ENCODE data around the gene LRRC8E. TPM values are rescaled to one million over a fixed set of nuclear protein-coding genes. Genes with fewer than 3 reads are reported as not detected.

Gene LRRC8E
- total and polyA plus RNA-seq, 3 donors from 2014 or later: 0.79 to 1.4 (median 0.92) TPM

DNA sequence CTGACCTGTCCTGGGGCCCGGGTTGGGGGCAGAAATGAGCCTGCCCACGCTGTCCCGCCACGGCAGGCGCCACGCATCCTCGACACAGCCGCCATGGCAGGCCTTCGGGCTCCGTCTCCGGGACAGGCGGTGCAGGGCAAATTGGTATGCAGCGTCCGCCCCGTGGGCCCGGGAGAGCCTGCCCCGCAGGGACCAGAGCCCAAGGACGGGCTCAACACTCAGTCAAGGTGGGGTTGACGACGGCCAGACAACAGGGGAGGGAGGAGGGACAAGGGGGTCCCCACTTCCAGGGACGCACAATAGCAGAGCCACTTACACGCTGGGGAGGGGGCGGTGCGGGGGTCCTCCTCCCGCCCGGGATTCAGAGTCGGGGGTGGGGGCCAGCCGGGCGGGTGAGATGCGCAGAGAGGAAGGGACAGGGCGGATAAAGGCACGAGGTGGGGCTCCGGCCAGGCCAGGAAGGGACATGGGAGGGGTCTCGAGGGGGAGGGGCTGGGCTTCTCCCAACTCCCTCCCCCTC, 36.4 kb downstream of the LRRC8E start:
- Histone ChIP-seq H3K4me1 (peaks cover 61% of the 10 kb centered on the region), H3K27ac (peak overlapping the region in 1 of 2 donors; percentile 11), H3K9me3 (no peaks in the 10 kb centered on the region), H3K36me3 (ENCODE audit: low read depth, missing control alignments) (no peaks in the 10 kb centered on the region), H3K4me3 (peak overlapping the region; percentile 44 to 52), H3K27me3 (no peaks in the 10 kb centered on the region)
- DNase-seq: no peak
- WGBS, 2 donors: 36 to 58% methylated on average over 12 to 29 of the region's 34 CpGs
- TF ChIP-seq CTCF (IDR thresholded peaks at IDR 0.05): no peak
- TF ChIP-seq POLR2A (IDR thresholded peaks at IDR 0.05): no peak
- intact Hi-C loops (cut with DNase I; ENCODE audit: low total_unique reads): no loop called here

DNA sequence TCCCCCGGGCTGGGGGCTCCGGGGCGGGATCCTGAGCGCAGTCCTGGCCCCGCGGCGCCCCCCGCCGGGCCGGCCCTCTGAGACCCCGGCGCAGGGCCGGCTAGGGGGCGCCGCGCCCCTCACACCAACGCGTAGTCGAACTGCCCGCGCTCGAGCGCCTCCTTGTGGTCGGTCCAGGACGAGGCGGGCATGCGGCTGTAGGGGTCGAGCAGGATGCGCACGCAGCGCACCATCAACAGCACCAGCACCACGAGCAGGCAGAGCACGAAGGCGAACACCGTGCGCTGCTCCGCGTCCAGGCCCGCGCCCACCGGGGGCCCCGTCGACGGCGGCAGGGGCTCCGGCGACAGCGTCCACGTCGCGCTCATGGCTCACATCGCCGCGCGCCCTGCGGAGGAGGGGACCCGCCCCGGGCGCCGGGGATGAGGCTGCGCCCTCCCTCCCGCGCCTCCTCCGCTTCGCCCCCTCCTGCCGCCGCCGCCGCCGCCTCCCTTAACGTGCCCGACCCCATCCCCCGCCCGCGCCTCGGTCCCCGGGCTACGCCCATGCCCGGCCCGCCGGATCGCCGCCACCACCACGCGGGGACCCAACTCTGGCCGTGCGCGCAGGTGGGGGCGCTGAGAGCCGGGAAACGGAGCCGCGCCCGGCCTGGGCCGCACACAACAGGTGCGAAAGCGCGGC, 37.0 kb downstream of the LRRC8E start:
- Histone ChIP-seq H3K9me3 (no peaks in the 10 kb centered on the region), H3K27ac (no peak overlapping the region), H3K4me1 (peaks cover 60% of the 10 kb centered on the region), H3K36me3 (ENCODE audit: low read depth, missing control alignments) (no peaks in the 10 kb centered on the region), H3K27me3 (no peaks in the 10 kb centered on the region), H3K4me3 (peak overlapping the region; percentile 44 to 52)
- intact Hi-C loops (cut with DNase I; ENCODE audit: low total_unique reads): no loop called here
- TF ChIP-seq CTCF (IDR thresholded peaks at IDR 0.05) (peak; percentile 75 to 82 (median 79)), POLR2A (IDR thresholded peaks at IDR 0.05) (no peak)
- WGBS, 2 donors: 2% methylated on average over 59 of the region's 98 CpGs; no CpG with 5 or more reads in 1 of the 2 donors
- DNase-seq: peak; percentile 89

DNA sequence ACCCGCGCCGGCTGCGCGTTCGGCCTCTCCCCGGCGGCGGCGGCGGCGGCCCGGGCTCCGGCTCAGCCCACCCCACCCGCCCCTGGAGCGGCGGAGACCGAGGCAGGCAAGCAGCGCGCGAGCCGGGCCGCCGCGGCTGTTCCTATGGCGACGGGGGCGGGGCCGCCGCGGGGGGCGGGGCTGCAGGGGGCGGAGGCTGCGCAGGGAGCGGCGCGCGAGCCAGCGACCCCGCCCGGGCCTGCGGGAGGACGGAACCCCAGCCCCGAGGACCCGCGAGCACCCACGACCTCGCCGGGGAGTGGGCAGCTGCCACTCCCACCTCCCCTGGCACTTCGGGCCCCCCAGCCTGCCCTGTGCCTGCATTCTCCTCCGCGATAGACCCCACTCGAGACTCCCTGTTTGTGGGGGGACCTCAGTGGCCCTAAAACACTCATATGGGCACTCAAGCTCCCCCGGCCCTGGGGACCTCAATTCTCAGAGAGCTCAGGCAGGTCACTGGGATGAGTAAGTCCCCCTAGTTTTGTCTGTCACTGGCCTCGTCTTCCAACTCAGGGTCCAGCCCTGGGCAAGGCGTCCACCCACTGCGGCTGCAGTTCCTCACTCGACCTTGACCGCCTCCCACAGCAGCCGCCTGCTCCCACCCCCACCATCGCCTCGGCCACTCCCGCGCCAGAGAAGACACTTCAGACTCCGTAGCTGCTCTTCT, 37.9 kb downstream of the LRRC8E start, which contains the start of gene CTXN1:
CTXN1 (minus strand) TSS at position 115 of the 706 bp plus-strand sequence. CDS start 597 bp downstream, outside the sequence.
- intact Hi-C loops (cut with DNase I; ENCODE audit: low total_unique reads): no loop called here
- H3K9me3 ChIP-seq: no peaks in the 10 kb centered on the region
- WGBS, 2 donors: 2 to 19% methylated on average over 9 to 18 of the region's 65 CpGs
- DNase-seq: peak; percentile 83
- peak within 1 kb of the TSS; percentile 0 to 66 for H3K27ac ChIP-seq
- H3K4me1 ChIP-seq: peaks cover 59% of the 10 kb centered on the region
- H3K27me3 ChIP-seq: no peaks in the 10 kb centered on the region
- peak within 1 kb of the TSS; percentile 51 to 52 for H3K4me3 ChIP-seq
- TF ChIP-seq POLR2A (IDR thresholded peaks at IDR 0.05) (no peak), CTCF (IDR thresholded peaks at IDR 0.05) (peak in 2 of 3 experiments; percentile 11 to 14)
- H3K36me3 ChIP-seq (ENCODE audit: low read depth, missing control alignments): no peaks in the 10 kb centered on the region

DNA sequence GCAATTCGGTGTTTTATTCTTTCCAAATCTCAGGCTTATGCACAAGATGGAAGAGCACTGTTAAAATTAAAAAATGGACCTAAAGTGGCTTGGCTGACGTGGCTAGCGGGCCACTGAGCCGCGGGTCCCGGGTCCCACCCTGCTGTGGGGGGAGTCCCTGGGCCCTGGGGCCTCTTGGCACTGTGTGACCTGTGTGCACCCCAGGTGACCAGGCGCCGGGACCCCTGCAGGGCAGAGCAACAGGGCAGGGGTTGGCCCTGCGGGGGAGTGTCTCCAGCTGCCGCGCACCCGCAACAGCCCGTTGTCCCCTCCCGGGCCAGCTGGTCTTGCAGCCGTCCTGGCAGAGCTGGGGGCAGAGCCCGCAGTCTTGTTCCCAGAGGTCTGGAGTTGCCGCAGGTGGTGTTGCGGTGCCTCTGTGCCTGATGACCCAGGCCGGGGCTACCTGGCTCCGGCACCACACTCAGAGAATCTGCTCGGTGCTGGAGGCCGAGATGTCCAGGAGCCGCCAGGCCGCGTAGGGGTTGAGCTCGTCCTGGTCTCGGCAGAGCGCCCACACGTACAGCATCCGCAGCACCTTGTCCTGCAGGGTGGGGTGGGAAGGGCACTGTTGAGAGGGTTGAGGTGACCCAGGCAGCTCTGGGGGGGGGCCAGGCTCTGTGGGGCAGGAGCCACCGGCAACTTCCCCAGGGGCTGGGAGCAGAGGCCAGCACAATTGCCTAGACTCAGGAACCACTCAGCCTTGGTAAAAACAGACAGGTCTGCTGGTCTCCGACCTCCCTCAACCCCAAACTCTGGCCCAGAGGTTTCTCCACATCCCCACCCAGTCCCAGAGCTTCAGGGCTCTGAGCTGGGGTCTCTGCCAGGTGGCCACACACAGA, 38.7 kb downstream of the LRRC8E start:
- Histone ChIP-seq H3K4me1 (peaks cover 51% of the 10 kb centered on the region), H3K27me3 (no peaks in the 10 kb centered on the region), H3K36me3 (ENCODE audit: low read depth, missing control alignments) (no peaks in the 10 kb centered on the region), H3K27ac (peak overlapping the region; percentile 66 to 74), H3K4me3 (no peak overlapping the region), H3K9me3 (no peaks in the 10 kb centered on the region)
- intact Hi-C loops (cut with DNase I; ENCODE audit: low total_unique reads): no loop called here
- DNase-seq: no peak
- TF ChIP-seq POLR2A (IDR thresholded peaks at IDR 0.05): no peak
- peak in 1 of 3 experiments; percentile 2 for TF ChIP-seq CTCF (IDR thresholded peaks at IDR 0.05)
- 44 to 51% methylated on average over 11 to 32 of the region's 32 CpGs for WGBS, 2 donors
